GM19023 (cell line): ENCODE data around the gene CHODL.

Experiments used
- ATAC-seq: cut with Tn5 transposase; IDR thresholded peaks from one replicate; pipeline ENCODE4 v1.9.1; 2021; ENCODE audit warnings: mild to moderate bottlenecking, moderate library complexity; ENCODE audit not compliant: unreplicated experiment

CHODL gene

GRCh38 chr21:18285379-18285778 is 40.7 kb downstream of the CHODL start:
- no peak for ATAC-seq

GRCh38 chr21:18289876-18290275 is 45.2 kb downstream of the CHODL start:
- ATAC-seq: no peak

GRCh38 chr21:18294100-18294499 is 49.5 kb downstream of the CHODL start:
- ATAC-seq: no peak

- no peak for ATAC-seq
These were observed 53.6 kb downstream of the CHODL start for GRCh38 chr21:18298228-18298627.
